PC-9 (cell line): ENCODE measurements around the gene TCIRG1. TPM values are rescaled to one million over a fixed set of nuclear protein-coding genes. Genes with fewer than 3 reads are reported as not detected.

Experiments
- BruUV-seq: library from RNA; stranded (reverse); fragments of 400-500 nt; replicated peaks from 2 replicates; lab custom pipeline; 2021; lab: Mats Ljungman, UMichigan
- CTCF ChIA-PET: fragments of 300-600 bp; sonication (Branson Sonifier 250); formaldehyde crosslinking; loops from one replicate; lab custom pipeline; 2022; ENCODE audit warnings: antibody characterized with exemption; lab: Charles Lee
- POLR2A ChIA-PET: fragments of 300-600 bp; sonication (Branson Sonifier 250); formaldehyde crosslinking; loops from one replicate; lab custom pipeline; 2022; ENCODE audit warnings: antibody characterized with exemption; ENCODE audit not compliant: unreplicated experiment; lab: Charles Lee
- DNase-seq, 2 experiments: peaks; one replicate each; pipeline versions ENCODE4 v3.0.0 to v3.0.0-alpha.2; 2015 to 2022; ENCODE audit warnings: mixed read lengths in 1 of 2
- H2AFZ ChIP-seq: fragments of 200-600 bp; sonication (generic); 2 replicates; pipeline ENCODE4 v1.8.1; 2017; ENCODE audit warnings: antibody characterized with exemption
- H3F3A ChIP-seq: fragments of 200-600 bp; sonication (generic); 2 replicates; pipeline ENCODE4 v1.8.1; 2017; ENCODE audit warnings: antibody characterized with exemption, mild to moderate bottlenecking, low read depth; ENCODE audit not compliant: insufficient read depth
- H3K27ac ChIP-seq: fragments of 200-600 bp; sonication (generic); 2 replicates; pipeline ENCODE4 v1.6.1; 2016; ENCODE audit warnings: mixed run types
- H3K27me3 ChIP-seq: fragments of 200-600 bp; sonication (generic); 2 replicates; pipeline ENCODE4 v1.6.1; 2016; ENCODE audit warnings: low read depth, mixed run types; ENCODE audit not compliant: insufficient read depth
- H3K36me3 ChIP-seq: fragments of 200-600 bp; sonication (generic); 2 replicates; pipeline ENCODE4 v1.6.1; 2016; ENCODE audit warnings: low read depth, mixed run types
- H3K4me1 ChIP-seq: fragments of 200-600 bp; sonication (generic); replicated peaks from 2 replicates; pipeline ENCODE4 v1.6.1; 2016; ENCODE audit warnings: mixed run types; ENCODE audit not compliant: insufficient read depth
- H3K4me2 ChIP-seq: fragments of 200-600 bp; sonication (generic); 2 replicates; pipeline ENCODE4 v1.6.1; 2017; ENCODE audit warnings: mixed run types
- H3K4me3 ChIP-seq: fragments of 200-600 bp; sonication (generic); 2 replicates; pipeline ENCODE4 v1.6.1; 2016; ENCODE audit warnings: mixed run types
- H3K79me2 ChIP-seq: fragments of 200-600 bp; sonication (generic); 2 replicates; pipeline ENCODE4 v1.6.1; 2017; ENCODE audit warnings: low read depth, mixed run types
- H3K9me2 ChIP-seq: fragments of 200-600 bp; sonication (generic); 2 replicates; pipeline ENCODE4 v1.8.1; 2017; ENCODE audit warnings: mild to moderate bottlenecking; ENCODE audit not compliant: insufficient read depth
- H3K9me3 ChIP-seq: fragments of 200-600 bp; sonication (generic); 2 replicates; pipeline ENCODE4 v1.8.1; 2016; ENCODE audit warnings: low read depth; ENCODE audit not compliant: insufficient read depth
- H4K20me1 ChIP-seq: fragments of 200-600 bp; sonication (generic); 2 replicates; pipeline ENCODE4 v1.8.1; 2017; ENCODE audit not compliant: insufficient read depth
- CTCF ChIP-seq: fragments of 200-600 bp; sonication (generic); conservative IDR thresholded peaks from 2 replicates; pipeline ENCODE4 v1.6.1; 2017; ENCODE audit warnings: mixed run types, antibody characterized with exemption, mild to moderate bottlenecking, moderate library complexity
- EZH2 ChIP-seq: fragments of 200-600 bp; sonication (generic); IDR thresholded peaks from 2 replicates; pipeline ENCODE4 v1.8.0; 2017; ENCODE audit warnings: antibody characterized with exemption, low read depth
- intact Hi-C: fragments of 100-400 bp; cut with micrococcal nuclease; formaldehyde crosslinking; loops from one replicate; pipeline ENCODE4 v1.10.0; 2022; ENCODE audit not compliant: unreplicated experiment
- total RNA-seq: library from RNA; stranded (reverse); gene quantifications from 2 replicates; pipeline ENCODE4 v1.2.3, GENCODE V29; 2021

Gene TCIRG1
- total RNA-seq, 1 experiment from 2014 or later, result 125 TPM

DNA sequence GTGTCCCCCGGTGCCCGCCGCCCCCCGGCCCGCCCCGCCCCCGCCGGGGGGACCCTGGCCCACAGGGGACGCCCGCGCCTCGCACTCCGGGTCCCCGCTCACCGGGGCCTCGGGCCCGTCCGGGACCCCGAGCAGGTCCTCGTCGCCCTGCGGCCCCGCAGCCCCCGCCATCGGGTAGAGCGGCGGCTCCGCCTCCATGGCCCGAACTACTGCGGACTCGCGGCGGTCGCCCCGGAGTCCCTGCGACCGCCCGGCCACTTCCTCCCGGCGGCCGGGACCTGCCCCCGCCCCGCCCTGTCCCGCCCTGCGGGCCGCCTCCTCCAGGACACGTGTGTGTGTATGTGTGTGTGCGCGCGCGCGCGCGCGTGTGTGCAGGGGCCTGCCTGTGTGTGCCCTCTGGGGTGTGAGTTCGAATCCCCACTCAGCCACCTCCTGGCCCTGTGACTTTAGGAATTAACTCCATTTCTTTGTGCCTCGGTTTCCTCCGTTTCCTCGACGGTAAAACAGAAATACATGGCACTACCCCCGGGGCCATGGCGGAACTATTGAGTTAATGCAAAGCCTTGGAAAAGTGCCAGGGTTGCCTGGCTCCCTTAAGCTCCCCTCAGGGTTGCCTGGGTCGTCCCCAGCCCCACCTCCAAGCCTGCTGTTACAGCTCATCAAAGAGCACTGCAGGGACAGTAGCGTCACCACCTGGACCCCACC is 34.8 kb upstream of the TCIRG1 start, which contains the start of gene UNC93B1:
UNC93B1 (minus strand) TSS at position 252 of the 705 bp plus-strand sequence; CDS start at position 198, 54 bp downstream.
- ChIA-PET POLR2A (interaction anchor here (0.6 kb wide), 1 partner anchor 268 kb away, joined by 6 read pairs; the partner anchor contains the start of gene C11orf24), CTCF (no interaction called here)
- DNase-seq, result peak; percentile 83 to 92
- H3K36me3 ChIP-seq, result no peaks in the 10 kb centered on the region
- no peaks in the 10 kb centered on the region for H4K20me1 ChIP-seq
- H3K27me3 ChIP-seq, result no peaks in the 10 kb centered on the region
- no TSS peak for BruUV-seq
- H3K27ac ChIP-seq, result no peak within 1 kb of the TSS
- TF ChIP-seq CTCF (no peak), EZH2 (no peak)
- intact Hi-C loops, result loop anchor here (1.0 kb wide), 1 partner anchor 12 kb away; no protein-coding TSS in a partner anchor
- peaks cover 43% of the 10 kb centered on the region for H3F3A ChIP-seq
- peak within 1 kb of the TSS; percentile 68 for H3K4me3 ChIP-seq
- H3K9me3 ChIP-seq, result no peaks in the 10 kb centered on the region
- peak within 1 kb of the TSS; percentile 78 for H2AFZ ChIP-seq
- H3K4me1 ChIP-seq, result peaks cover 12% of the 10 kb centered on the region
- no peaks in the 10 kb centered on the region for H3K79me2 ChIP-seq
- H3K9me2 ChIP-seq, result no peaks in the 10 kb centered on the region
- H3K4me2 ChIP-seq, result peak within 1 kb of the TSS; percentile 87

GRCh38 chr11:68004551-68005335 is 34.1 kb upstream of the TCIRG1 start:
- Histone ChIP-seq H3K4me2 (peak overlapping the region; percentile 87), H4K20me1 (no peaks in the 10 kb centered on the region), H3K9me2 (no peaks in the 10 kb centered on the region), H3K4me1 (peaks cover 20% of the 10 kb centered on the region), H3F3A (peaks cover 47% of the 10 kb centered on the region), H3K4me3 (peak overlapping the region; percentile 68; the same call in 1 of the 2 replicates), H3K36me3 (no peaks in the 10 kb centered on the region), H3K9me3 (no peaks in the 10 kb centered on the region), H3K27ac (no peak overlapping the region), H3K79me2 (no peaks in the 10 kb centered on the region), H2AFZ (peak overlapping the region; percentile 78; the same call in 1 of the 2 replicates), H3K27me3 (no peaks in the 10 kb centered on the region)
- ChIA-PET CTCF (no interaction called here), POLR2A (no interaction called here)
- intact Hi-C loops, result loop anchor here (1.0 kb wide), 1 partner anchor 12 kb away; no protein-coding TSS in a partner anchor
- BruUV-seq, result no TSS peak
- DNase-seq, result no peak
- TF ChIP-seq EZH2 (no peak), CTCF (no peak)

DNA sequence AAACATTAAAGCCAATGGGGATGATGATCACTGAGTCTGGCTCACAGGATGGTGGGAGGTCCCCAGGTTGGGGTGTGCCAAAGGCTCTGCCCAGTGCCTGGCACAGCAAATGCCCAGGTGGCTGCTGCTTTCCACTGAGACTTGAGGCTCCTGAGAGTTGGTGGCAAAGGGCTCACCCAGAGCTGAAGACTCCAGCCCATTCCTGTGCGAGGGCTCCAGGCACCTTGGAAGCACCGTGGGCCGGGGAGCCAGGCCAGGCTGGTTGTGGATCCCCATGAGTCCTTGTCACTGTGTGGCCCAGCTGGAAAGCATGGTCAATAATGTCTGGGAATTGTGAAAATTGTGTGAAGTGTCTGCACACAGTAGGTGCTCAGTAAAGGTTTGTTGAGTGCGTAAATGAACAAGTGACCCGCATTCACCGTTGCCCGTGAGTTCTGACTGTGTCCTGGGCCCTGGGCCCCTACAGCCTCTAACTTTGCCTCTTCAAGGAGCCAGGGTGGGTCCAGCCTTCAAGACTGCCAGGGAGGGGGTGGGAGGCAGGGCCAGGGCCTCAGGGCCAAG is 32.1 kb upstream of the TCIRG1 start:
- ChIA-PET POLR2A (interaction anchor here (0.6 kb wide), 1 partner anchor 1925 kb away, joined by 5 read pairs; no protein-coding TSS in a partner anchor), CTCF (no interaction called here)
- TF ChIP-seq CTCF (no peak), EZH2 (no peak)
- H3K9me3 ChIP-seq, result no peaks in the 10 kb centered on the region
- no peaks in the 10 kb centered on the region for H3K36me3 ChIP-seq
- H3K4me1 ChIP-seq, result peaks cover 38% of the 10 kb centered on the region
- peaks cover 7% of the 10 kb centered on the region; the same call in 1 of the 2 replicates for H3K79me2 ChIP-seq
- no peaks in the 10 kb centered on the region for H4K20me1 ChIP-seq
- intact Hi-C loops, result no loop called here
- no peak overlapping the region for H2AFZ ChIP-seq
- DNase-seq, result no peak
- no peaks in the 10 kb centered on the region for H3K9me2 ChIP-seq
- no TSS peak for BruUV-seq
- H3K4me2 ChIP-seq, result no peak overlapping the region
- H3K27me3 ChIP-seq, result no peaks in the 10 kb centered on the region
- H3K27ac ChIP-seq, result no peak overlapping the region
- H3K4me3 ChIP-seq, result no peak overlapping the region
- peaks cover 53% of the 10 kb centered on the region for H3F3A ChIP-seq
